ENCODE data around the gene AMIGO3. TPM values are rescaled to one million over a fixed set of nuclear protein-coding genes. Genes with fewer than 3 reads are reported as not detected.
A peak's percentile ranks its signal among the peaks of the same experiment; 100 is the strongest.

AMIGO3 gene
- polyA plus RNA-seq, 6 donors from 2014 or later, result 0.30 to 0.77 TPM; not detected in 4

DNA sequence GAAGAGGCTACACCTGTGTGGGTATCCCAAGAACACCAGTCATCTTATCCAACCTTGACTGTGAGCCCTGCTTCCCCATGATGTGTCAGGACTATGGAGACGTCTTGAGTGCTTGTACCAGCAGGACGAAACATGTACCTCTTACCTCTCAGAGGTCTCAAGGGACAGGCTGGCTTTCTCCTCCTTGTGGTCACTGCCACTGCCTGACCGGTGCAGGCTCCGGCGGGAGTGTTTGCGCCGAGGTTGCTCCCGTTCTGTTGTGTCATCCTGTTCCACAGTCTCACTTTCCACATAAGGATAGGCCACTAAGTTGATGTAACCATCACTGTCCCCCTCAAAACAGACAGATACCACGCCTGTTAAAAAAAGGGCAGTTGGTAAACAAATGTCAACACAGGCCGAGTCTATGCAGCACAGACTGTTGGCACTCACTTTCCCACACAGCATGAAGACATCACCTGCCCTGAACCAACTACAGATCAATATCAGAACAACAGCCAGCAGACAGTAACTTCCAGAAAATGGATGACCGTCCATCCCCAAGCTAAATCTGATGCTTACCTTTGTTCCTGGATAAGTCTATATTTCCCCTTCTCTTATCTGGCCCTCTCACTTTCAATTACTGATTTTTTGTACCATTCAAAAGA, 18.7 kb upstream of the AMIGO3 start:
- no peaks in the 10 kb centered on the region for H3K9me3 Mint-ChIP-seq
- no peak for ATAC-seq (ENCODE audit: low read depth in 2 of 2)
- peak overlapping the region in 2 of 6 donors; percentile 7 to 24 for H3K27ac Mint-ChIP-seq
- peaks cover 0 to 15% of the 10 kb centered on the region in 2 donors for H3K36me3 Mint-ChIP-seq
- H3K4me1 Mint-ChIP-seq, result peaks cover 0 to 4% (median 0%) of the 10 kb centered on the region in 3 donors
- no peak for DNase-seq
- no peak overlapping the region for H3K4me3 Mint-ChIP-seq
- H3K27me3 Mint-ChIP-seq, result no peaks in the 10 kb centered on the region

DNA sequence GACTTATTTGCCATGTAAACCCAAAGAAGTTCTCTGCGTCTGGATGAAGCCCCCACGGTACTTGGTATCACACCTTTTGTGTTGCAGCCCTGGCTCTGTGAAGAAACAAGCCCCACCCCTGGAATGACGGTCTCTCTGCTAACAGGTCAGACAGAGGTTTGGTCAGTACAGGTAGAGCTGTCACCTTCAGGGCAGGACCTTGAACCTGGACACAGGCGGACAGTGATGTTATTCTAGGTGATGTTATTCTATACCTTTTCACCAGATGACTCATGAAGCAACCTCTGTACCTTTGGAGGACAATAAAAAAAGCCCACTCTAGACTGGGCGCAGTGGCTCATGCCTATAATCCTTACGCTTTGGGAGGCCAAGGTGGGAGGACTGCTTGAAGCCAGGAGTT, 15.3 kb upstream of the AMIGO3 start:
- Mint-ChIP-seq H3K36me3 (peaks cover 15 to 19% of the 10 kb centered on the region in 2 donors), H3K27ac (peak overlapping the region in 2 of 6 donors; percentile 41 to 70), H3K9me3 (no peaks in the 10 kb centered on the region), H3K27me3 (no peaks in the 10 kb centered on the region), H3K4me3 (no peak overlapping the region), H3K4me1 (no peaks in the 10 kb centered on the region)
- ATAC-seq (ENCODE audit: low read depth in 2 of 2) (no peak), DNase-seq (no peak)

DNA sequence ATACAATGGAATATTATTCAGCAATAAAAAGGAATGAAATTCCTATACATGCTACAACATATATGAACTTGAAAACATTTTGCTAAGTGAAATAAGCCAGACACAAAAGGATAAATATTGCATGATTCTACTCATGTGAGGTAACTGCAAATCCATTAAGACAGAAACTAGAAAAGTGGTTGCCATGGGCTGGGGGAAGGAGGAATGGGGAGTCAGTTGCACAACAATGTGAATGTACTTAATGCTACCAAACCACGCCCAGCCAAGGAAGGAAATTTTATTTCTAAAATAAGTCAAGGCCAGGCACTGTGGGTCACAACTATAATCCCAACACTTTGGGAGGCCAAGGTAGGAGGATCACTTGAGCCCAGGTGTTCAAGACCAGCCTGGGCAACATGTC, 14.1 kb upstream of the AMIGO3 start:
- H3K27ac Mint-ChIP-seq, result no peak overlapping the region
- H3K9me3 Mint-ChIP-seq, result no peaks in the 10 kb centered on the region
- ATAC-seq (ENCODE audit: low read depth in 2 of 2) (no peak), DNase-seq (no peak)
- H3K27me3 Mint-ChIP-seq, result no peaks in the 10 kb centered on the region
- H3K36me3 Mint-ChIP-seq, result peaks cover 15 to 16% of the 10 kb centered on the region in 2 donors
- H3K4me1 Mint-ChIP-seq, result no peaks in the 10 kb centered on the region
- no peak overlapping the region for H3K4me3 Mint-ChIP-seq

GRCh38 chr3:49732597-49732996, 13.1 kb upstream of the AMIGO3 start:
- no peak overlapping the region for H3K4me3 Mint-ChIP-seq
- H3K27me3 Mint-ChIP-seq, result no peaks in the 10 kb centered on the region
- DNase-seq (no peak), ATAC-seq (ENCODE audit: low read depth in 2 of 2) (no peak)
- H3K9me3 Mint-ChIP-seq, result no peaks in the 10 kb centered on the region
- H3K4me1 Mint-ChIP-seq, result peaks cover 0 to 4% (median 0%) of the 10 kb centered on the region in 3 donors
- H3K27ac Mint-ChIP-seq, result peak overlapping the region in 1 of 6 donors; percentile 21
- peaks cover 12 to 15% of the 10 kb centered on the region in 2 donors for H3K36me3 Mint-ChIP-seq

GRCh38 chr3:49729966-49730609, 10.6 kb upstream of the AMIGO3 start:
- H3K4me3 Mint-ChIP-seq, result no peak overlapping the region
- no peaks in the 10 kb centered on the region for H3K9me3 Mint-ChIP-seq
- ATAC-seq (ENCODE audit: low read depth in 2 of 2) (no peak), DNase-seq (no peak)
- peaks cover 12 to 15% of the 10 kb centered on the region in 2 donors for H3K36me3 Mint-ChIP-seq
- peak overlapping the region in 1 of 6 donors; percentile 27 for H3K27ac Mint-ChIP-seq
- no peaks in the 10 kb centered on the region for H3K27me3 Mint-ChIP-seq
- H3K4me1 Mint-ChIP-seq, result peaks cover 4 to 14% (median 4%) of the 10 kb centered on the region in 3 donors

DNA sequence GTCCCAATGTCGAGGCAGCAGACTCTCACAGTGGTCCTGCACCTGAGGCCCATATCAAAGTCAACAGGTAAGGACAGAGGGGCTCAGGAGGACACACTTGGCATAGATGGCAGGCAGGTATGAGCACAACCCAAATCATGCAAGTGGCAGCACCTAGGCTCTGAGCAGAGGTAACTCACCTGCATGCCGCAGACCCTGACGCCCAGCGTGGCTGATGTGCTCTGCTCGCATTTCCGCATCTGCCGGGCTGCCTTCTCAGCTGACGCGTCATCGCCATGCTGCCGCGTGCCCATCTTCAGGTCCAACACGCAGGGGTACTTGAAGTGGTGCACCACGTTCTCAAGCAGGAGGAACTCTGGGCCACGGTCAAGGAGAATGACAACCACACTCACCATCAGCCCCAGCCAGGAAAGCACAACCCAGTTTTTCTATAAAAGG, 8.5 kb upstream of the AMIGO3 start:
- Mint-ChIP-seq H3K4me1 (peaks cover 17 to 32% (median 17%) of the 10 kb centered on the region in 3 donors), H3K27ac (peak overlapping the region in 5 of 6 donors; percentile 26 to 100 (median 58)), H3K36me3 (peaks cover 6 to 15% of the 10 kb centered on the region in 2 donors), H3K27me3 (no peaks in the 10 kb centered on the region), H3K4me3 (no peak overlapping the region), H3K9me3 (no peaks in the 10 kb centered on the region)
- DNase-seq (no peak), ATAC-seq (ENCODE audit: low read depth in 2 of 2) (no peak)

DNA sequence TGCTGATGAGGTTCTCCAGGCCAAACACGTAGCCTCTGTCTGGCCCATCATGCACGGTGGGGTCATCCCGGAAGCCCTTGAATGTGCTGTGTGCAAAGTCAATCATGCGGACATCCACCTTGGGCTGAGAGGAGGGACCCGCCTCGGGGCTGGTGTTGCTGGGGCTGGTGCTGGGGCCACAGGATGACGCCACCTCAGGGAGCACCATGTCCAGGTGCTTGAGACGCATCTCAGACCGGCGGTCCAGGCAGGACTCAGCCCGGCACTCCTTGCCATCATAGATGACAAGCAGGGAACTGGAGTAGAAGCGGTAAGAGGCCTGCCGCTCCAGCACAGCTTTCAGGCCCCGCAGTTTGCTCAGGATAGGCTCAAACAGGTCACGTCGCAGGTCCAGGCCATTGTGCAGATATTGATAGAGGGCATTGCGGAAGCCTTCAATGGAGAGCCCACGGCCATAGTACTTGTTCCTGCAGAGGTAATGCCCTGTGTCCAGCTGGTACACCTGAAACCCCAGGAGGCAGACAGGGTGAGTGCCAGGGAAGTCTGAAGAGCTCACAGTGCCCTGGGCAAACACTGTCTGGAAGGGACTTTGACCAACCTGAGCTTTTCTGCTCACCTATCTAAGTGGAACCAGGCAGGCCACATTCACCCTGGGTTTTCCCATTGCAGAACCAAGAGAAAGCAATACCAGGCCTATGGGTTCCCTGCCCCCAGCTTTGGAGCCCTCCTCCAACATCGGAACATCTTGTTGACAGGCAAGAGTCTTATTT, 7.9 kb upstream of the AMIGO3 start:
- Mint-ChIP-seq H3K27me3 (no peaks in the 10 kb centered on the region), H3K36me3 (peaks cover 0 to 9% of the 10 kb centered on the region in 2 donors), H3K9me3 (no peaks in the 10 kb centered on the region), H3K4me1 (peaks cover 22 to 38% (median 23%) of the 10 kb centered on the region in 3 donors), H3K27ac (peak overlapping the region in 4 of 6 donors; percentile 37 to 100 (median 61)), H3K4me3 (no peak overlapping the region)
- DNase-seq (no peak), ATAC-seq (ENCODE audit: low read depth in 2 of 2) (no peak)

DNA sequence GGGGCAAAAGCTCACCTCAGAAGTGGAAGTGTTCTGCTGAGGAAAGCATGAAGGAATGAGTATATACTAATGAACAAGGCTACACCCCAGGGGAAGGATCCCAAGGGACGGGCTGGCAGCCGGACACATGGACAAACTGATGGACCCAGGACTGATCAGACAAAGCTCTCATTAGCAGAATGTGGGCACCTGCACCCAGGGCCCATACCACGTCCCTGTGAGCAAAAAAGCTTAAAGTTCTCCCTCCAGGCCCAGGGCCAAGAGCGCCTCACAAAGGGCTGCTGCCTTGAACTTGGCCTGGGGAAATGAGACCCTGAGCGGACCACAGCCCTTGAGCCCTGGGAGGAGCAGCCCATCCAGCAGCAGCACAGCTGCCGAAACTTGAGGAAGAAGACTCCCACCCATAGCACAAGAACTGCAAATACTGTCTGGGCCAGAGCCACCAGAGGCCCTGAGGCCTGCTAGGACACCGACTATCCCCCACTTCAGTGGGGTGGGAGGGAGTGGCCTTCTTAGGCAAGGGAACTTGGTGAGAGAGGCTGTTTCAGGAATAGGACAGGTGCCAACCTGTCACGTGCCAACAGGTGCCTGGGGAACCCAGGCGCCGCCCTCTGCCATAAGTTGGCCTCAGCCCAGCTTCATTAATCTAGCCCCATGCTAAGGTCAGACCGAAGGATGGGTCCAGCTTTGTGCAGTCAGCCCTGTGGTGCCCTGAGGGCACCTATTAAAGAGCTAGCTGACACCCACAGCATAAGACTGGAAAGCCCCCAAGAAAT, 6.6 kb upstream of the AMIGO3 start:
- Mint-ChIP-seq H3K27me3 (no peaks in the 10 kb centered on the region), H3K27ac (peak overlapping the region; percentile 93 to 100 (median 100)), H3K9me3 (no peaks in the 10 kb centered on the region), H3K4me1 (peaks cover 26 to 44% (median 29%) of the 10 kb centered on the region in 3 donors), H3K4me3 (peak overlapping the region in 2 of 8 donors; percentile 3 to 12), H3K36me3 (peaks cover 0 to 3% of the 10 kb centered on the region in 2 donors)
- ATAC-seq (ENCODE audit: low read depth in 2 of 2), result no peak
- no peak for DNase-seq

- Mint-ChIP-seq H3K4me1 (peaks cover 35 to 56% (median 44%) of the 10 kb centered on the region in 3 donors), H3K27ac (peak overlapping the region; percentile 100), H3K4me3 (peak overlapping the region; percentile 91 to 98 (median 95)), H3K36me3 (no peaks in the 10 kb centered on the region), H3K9me3 (no peaks in the 10 kb centered on the region), H3K27me3 (no peaks in the 10 kb centered on the region)
- DNase-seq (peak; percentile 76), ATAC-seq (ENCODE audit: low read depth in 2 of 2) (peak; percentile 53 to 58)
These were observed 5.1 kb upstream of the AMIGO3 start for GRCh38 chr3:49724586-49724985.

DNA sequence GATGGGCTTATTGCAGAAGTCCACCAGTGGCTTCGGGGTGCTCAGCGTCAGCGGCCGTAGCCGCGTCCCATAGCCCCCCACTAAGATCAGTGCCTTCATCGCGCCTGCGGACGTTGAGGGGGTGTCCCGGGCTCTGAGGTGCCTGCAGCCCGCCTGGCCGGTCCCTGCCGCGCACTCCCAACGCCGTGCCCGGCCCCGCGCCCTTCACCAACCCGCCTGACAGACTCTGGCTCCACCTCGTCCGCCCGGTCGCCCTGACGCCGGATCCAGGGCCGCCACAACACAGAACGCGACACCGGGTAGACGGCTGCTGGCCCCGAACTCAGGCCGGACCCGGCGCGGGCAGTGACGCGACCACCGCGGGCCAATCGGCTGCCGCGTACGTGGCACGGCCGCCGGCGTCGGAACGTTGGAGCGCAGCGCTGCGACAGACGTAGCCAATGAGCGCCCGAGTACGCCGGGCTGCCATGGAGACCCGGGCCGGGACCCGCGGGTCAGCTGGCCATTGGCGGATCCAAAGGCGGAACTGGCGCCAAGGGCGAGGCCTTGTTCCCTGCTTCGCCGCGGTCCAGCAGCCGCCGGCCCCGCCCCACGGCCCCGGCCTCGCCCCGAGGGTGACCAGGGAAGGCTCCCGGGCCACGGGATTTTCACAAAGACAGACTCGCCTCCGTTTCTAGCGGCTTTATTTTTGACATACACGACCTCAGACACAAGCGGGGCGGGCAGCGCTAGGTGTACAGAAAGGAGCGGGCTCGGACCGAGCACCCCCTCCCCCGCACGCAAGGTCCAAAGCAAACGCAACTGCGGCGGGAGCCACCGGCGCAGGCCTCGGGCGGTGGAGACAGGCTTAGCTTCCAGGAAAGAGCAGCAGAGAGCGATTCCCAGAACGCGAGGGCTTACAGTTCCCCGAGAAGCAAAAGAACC, 4.4 kb upstream of the AMIGO3 start, which contains the start of gene GMPPB:
GMPPB (minus strand) TSS at position 324 of the 924 bp plus-strand sequence; CDS start at position 99, 225 bp downstream.
- Mint-ChIP-seq H3K4me3 (peak within 1 kb of the TSS; percentile 91 to 98 (median 95)), H3K27me3 (no peaks in the 10 kb centered on the region), H3K27ac (peak within 1 kb of the TSS; percentile 100), H3K9me3 (no peaks in the 10 kb centered on the region), H3K4me1 (peaks cover 41 to 63% (median 51%) of the 10 kb centered on the region in 3 donors), H3K36me3 (no peaks in the 10 kb centered on the region)
- peak; percentile 70 to 71 for ATAC-seq (ENCODE audit: low read depth in 2 of 2)
- DNase-seq, result peak; percentile 95

DNA sequence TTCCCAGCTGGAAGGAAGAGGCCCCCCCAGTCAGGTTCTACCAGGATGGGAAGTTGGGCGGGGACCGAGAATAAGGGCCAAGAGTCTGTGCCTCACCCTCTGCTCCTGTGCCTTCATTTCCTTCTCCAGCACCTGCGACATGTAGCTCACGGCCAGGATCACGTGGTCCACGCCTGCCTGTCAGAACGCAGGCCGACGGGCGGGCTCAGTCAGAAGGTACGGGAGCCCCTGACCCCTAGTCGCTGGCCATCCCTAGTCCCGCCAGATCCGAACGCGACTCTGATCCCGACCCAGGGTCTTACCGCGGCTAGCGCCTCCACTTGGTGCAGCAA, 3.8 kb upstream of the AMIGO3 start:
- H3K27me3 Mint-ChIP-seq, result no peaks in the 10 kb centered on the region
- H3K9me3 Mint-ChIP-seq, result no peaks in the 10 kb centered on the region
- ATAC-seq (ENCODE audit: low read depth in 2 of 2) (peak; percentile 4 to 5), DNase-seq (peak; percentile 45)
- H3K4me1 Mint-ChIP-seq, result peaks cover 45 to 69% (median 57%) of the 10 kb centered on the region in 3 donors
- H3K27ac Mint-ChIP-seq, result peak overlapping the region; percentile 97 to 100 (median 100)
- no peaks in the 10 kb centered on the region for H3K36me3 Mint-ChIP-seq
- H3K4me3 Mint-ChIP-seq, result peak overlapping the region; percentile 91 to 98 (median 95)

DNA sequence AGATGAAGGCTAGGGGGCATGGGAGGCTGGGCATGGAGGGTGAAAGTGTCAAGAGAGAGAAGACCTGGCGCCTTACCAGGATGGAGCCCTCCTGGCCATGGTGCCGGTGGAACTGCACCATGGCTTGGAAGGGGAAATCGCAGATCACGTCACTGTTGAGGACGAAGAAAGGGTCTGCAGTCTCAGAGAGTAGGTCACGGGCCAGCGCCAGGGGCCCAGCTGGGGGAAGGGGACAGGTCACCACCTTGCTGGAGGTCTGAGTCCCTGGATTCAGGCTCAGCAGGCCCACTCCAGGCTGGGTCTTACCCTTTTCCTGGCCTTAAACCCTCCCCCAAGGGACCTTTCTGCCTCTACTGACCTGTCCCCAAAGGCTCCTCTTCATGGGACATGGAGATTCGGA, 3.4 kb upstream of the AMIGO3 start:
- ATAC-seq (ENCODE audit: low read depth in 2 of 2), result no peak
- no peaks in the 10 kb centered on the region for H3K27me3 Mint-ChIP-seq
- peak overlapping the region; percentile 91 to 98 (median 95) for H3K4me3 Mint-ChIP-seq
- H3K27ac Mint-ChIP-seq, result peak overlapping the region; percentile 97 to 100 (median 100)
- H3K4me1 Mint-ChIP-seq, result peaks cover 45 to 68% (median 57%) of the 10 kb centered on the region in 3 donors
- H3K36me3 Mint-ChIP-seq, result no peaks in the 10 kb centered on the region
- H3K9me3 Mint-ChIP-seq, result no peaks in the 10 kb centered on the region
- no peak for DNase-seq

Measured in naive B cell (primary cell).